Panc1 (cell line): Measurements from ENCODE around the gene THUMPD3. TPM values are rescaled to one million over a fixed set of nuclear protein-coding genes. Genes with fewer than 3 reads are reported as not detected.

Source experiments
- ATAC-seq: fragments of 200-7000 bp; cut with Tn5 transposase; 2 replicates; pipeline ENCODE4 v1.9.1; 2020; ENCODE audit warnings: mild to moderate bottlenecking, moderate library complexity
- BruUV-seq: library from RNA; stranded (reverse); fragments of 400-500 nt; replicated peaks from 2 replicates; lab custom pipeline; 2021; lab: Mats Ljungman, UMichigan
- CTCF ChIA-PET: fragments of 300-600 bp; sonication (Branson Sonifier 250); formaldehyde crosslinking; loops from one replicate; lab custom pipeline; 2022; ENCODE audit warnings: antibody characterized with exemption; lab: Charles Lee
- POLR2A ChIA-PET: fragments of 300-600 bp; sonication (Branson Sonifier 250); formaldehyde crosslinking; loops from one replicate; lab custom pipeline; 2022; ENCODE audit warnings: antibody characterized with exemption; lab: Charles Lee
- DNase-seq: peaks from one replicate; pipeline ENCODE4 v3.0.0-alpha.2; 2010; ENCODE audit warnings: low read depth, low spot score
- H3K27ac ChIP-seq: 2 replicates; pipeline ENCODE4 v1.5.1; 2011; ENCODE audit warnings: mild to moderate bottlenecking, low read length, inconsistent platforms
- H3K27me3 ChIP-seq: fragments of 200-500 bp; sonication (Bioruptor generic); 2 replicates; pipeline ENCODE4 v1.6.0; 2014; ENCODE audit warnings: low read length, inconsistent platforms; ENCODE audit not compliant: control insufficient read depth, insufficient read depth
- H3K36me3 ChIP-seq: fragments of 200-500 bp; sonication (Bioruptor generic); 2 replicates; pipeline ENCODE4 v1.5.1; 2014; ENCODE audit warnings: inconsistent platforms, mild to moderate bottlenecking, low read length, moderate library complexity; ENCODE audit not compliant: control insufficient read depth, insufficient read depth
- H3K4me1 ChIP-seq: 2 replicates; pipeline ENCODE4 v1.5.1; 2011; ENCODE audit warnings: inconsistent platforms, mild to moderate bottlenecking, low read length, moderate library complexity; ENCODE audit not compliant: control insufficient read depth, insufficient read depth
- H3K4me3 ChIP-seq, 2 experiments: 2 replicates each; pipeline ENCODE4 v1.5.1; 2011 to 2012; ENCODE audit warnings: low read depth in 2 of 2, low read length in 2 of 2, mild to moderate bottlenecking in 2 of 2, inconsistent platforms in 1 of 2, moderate library complexity in 1 of 2
- H3K9me3 ChIP-seq: fragments of 200-500 bp; sonication (Bioruptor generic); 2 replicates; pipeline ENCODE4 v1.5.1; 2014; ENCODE audit warnings: low read depth, mild to moderate bottlenecking, inconsistent platforms, low read length, moderate library complexity; ENCODE audit not compliant: control insufficient read depth, insufficient read depth
- CTCF ChIP-seq: fragments of 450-650 bp; IDR thresholded peaks from 2 replicates; pipeline ENCODE4 v1.5.1; 2017; ENCODE audit warnings: mild to moderate bottlenecking
- POLR2AphosphoS5 ChIP-seq: IDR thresholded peaks from 2 replicates; pipeline ENCODE4 v1.6.1; 2012; ENCODE audit warnings: mild to moderate bottlenecking, low read depth, low read length, moderate library complexity
- REST ChIP-seq, 2 experiments: IDR thresholded peaks; 2 replicates each; pipeline ENCODE4 v1.6.1; 2011 to 2012; ENCODE audit warnings: low read depth in 2 of 2, control low read depth in 1 of 2, low read length in 1 of 2, mild to moderate bottlenecking in 1 of 2, moderate library complexity in 1 of 2; ENCODE audit not compliant: insufficient read depth in 1 of 2
- SIN3A ChIP-seq: IDR thresholded peaks from 2 replicates; pipeline ENCODE4 v1.6.1; 2012; ENCODE audit warnings: low read depth, mild to moderate bottlenecking, low read length, moderate library complexity, borderline replicate concordance; ENCODE audit not compliant: insufficient read depth
- TCF7L2 ChIP-seq: IDR thresholded peaks from 2 replicates; pipeline ENCODE4 v1.6.1; 2011; ENCODE audit warnings: mild to moderate bottlenecking, low read depth, low read length, inconsistent platforms
- in situ Hi-C: cut with HindIII; loops from 2 replicates; pipeline ENCODE4 v1.10.0; 2016; ENCODE audit warnings: low sequenced_read_pairs, low pct_unique_long_range_greater_than_20kb
- intact Hi-C: fragments of 100-400 bp; cut with micrococcal nuclease; formaldehyde crosslinking; loops from one replicate; pipeline ENCODE4 v1.10.0; 2022; ENCODE audit not compliant: unreplicated experiment
- total RNA-seq: library from RNA; stranded (reverse); gene quantifications from one replicate; pipeline ENCODE4 v1.2.1, GENCODE V29; 2021; ENCODE audit not compliant: unreplicated experiment

The THUMPD3 gene
- total RNA-seq, 1 experiment from 2014 or later: 43.5 TPM

GRCh38 chr3:9330166-9330703, 32.6 kb upstream of the THUMPD3 start:
- ATAC-seq: no peak
- intact Hi-C loops: no loop called here
- DNase-seq: no peak
- ChIA-PET CTCF (no interaction called here), POLR2A (no interaction called here)
- no TSS peak for BruUV-seq
- Histone ChIP-seq H3K4me3 (no peak overlapping the region), H3K36me3 (no peaks in the 10 kb centered on the region), H3K9me3 (peaks cover 10% of the 10 kb centered on the region; the same call in 1 of the 2 replicates), H3K27me3 (no peaks in the 10 kb centered on the region), H3K27ac (no peak overlapping the region), H3K4me1 (no peaks in the 10 kb centered on the region)
- in situ Hi-C loops: no loop called here
- no peak for TF ChIP-seq CTCF
- TF ChIP-seq TCF7L2: no peak
- no peak for TF ChIP-seq POLR2AphosphoS5
- no peak for TF ChIP-seq SIN3A
- TF ChIP-seq REST (IDR thresholded peaks at IDR 0.05; ENCODE audit: insufficient read depth in 1 of 2, low read depth in 2 of 2, low read length in 1 of 2): no peak

- ATAC-seq (no peak), DNase-seq (no peak)
- ChIA-PET CTCF (no interaction called here), POLR2A (no interaction called here)
- in situ Hi-C loops (no loop called here), intact Hi-C loops (no loop called here)
- Histone ChIP-seq H3K4me1 (no peaks in the 10 kb centered on the region), H3K27me3 (no peaks in the 10 kb centered on the region), H3K9me3 (peaks cover 10% of the 10 kb centered on the region; the same call in 1 of the 2 replicates), H3K36me3 (no peaks in the 10 kb centered on the region), H3K27ac (no peak overlapping the region), H3K4me3 (no peak overlapping the region)
- BruUV-seq: no TSS peak
- no peak for TF ChIP-seq CTCF
- TF ChIP-seq TCF7L2: no peak
- TF ChIP-seq REST (IDR thresholded peaks at IDR 0.05; ENCODE audit: insufficient read depth in 1 of 2, low read depth in 2 of 2, low read length in 1 of 2): no peak
- TF ChIP-seq POLR2AphosphoS5: no peak
- TF ChIP-seq SIN3A: no peak
These were observed 31.7 kb upstream of the THUMPD3 start for GRCh38 chr3:9331171-9331570.
